NCI-H187 treated with DMSO at 0.1 percent for 48 hours (cell line): ENCODE data around the gene NFIX.

Experiments used
- DNase-seq: peaks from one replicate; lab custom pipeline; 2025; lab: John Stamatoyannopoulos, UW

Gene NFIX

DNA sequence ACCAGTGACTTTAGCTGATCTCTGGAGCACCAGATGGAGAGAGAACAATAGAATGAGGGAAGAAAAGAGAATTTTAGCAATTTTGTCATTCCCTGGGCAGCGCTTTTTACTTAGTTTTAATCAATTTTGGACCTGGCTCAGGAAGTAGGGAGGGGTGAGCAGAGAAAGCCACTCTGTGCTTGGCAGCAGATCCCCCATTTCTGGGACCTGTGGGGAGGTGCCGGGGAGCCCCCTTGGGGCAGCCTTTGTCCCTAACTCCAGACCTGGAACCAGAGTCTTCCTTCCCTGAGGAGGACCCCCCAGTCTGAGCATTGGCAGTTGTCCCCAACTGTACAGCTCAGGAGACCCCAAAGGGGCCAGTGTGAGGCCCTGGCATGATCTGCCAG lies 96.9 kb downstream of the NFIX start:
- no peak for DNase-seq

DNA sequence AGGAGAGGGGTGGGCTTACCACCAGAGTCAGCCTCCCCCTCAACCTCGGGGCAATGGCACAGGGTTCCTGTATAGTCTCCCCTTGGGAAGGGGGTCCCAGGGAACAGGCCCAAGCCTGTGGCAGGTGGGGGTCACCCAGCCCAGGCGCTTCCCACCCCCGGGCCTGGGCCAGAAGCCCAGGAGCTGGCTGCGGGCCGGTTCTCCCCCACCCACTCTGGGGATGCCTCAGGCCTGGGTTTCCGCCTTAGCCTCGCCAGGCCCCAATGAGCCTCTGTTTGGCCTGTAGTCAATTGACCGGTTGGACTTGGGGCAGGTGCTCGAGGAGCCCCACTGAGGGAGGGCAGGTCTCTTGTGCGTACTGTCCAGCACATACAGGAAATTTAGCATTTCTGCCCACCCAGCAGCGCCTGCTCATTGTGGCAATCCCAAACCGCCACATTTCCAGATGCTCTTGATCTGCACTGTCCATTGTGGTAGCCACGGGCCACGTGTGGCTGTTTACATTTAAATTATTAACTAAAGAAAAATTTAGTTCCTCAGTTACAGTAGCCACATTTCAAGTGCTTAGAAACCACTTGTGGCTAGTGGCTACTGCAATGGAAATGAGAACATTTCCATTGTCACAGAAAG lies 97.4 kb downstream of the NFIX start:
- DNase-seq, result no peak

GRCh38 chr19:13093407-13094105 lies 98.3 kb downstream of the NFIX start:
- DNase-seq, result peak; percentile 6

- DNase-seq, result no peak
These were observed 98.8 kb downstream of the NFIX start for GRCh38 chr19:13094106-13094504.

DNA sequence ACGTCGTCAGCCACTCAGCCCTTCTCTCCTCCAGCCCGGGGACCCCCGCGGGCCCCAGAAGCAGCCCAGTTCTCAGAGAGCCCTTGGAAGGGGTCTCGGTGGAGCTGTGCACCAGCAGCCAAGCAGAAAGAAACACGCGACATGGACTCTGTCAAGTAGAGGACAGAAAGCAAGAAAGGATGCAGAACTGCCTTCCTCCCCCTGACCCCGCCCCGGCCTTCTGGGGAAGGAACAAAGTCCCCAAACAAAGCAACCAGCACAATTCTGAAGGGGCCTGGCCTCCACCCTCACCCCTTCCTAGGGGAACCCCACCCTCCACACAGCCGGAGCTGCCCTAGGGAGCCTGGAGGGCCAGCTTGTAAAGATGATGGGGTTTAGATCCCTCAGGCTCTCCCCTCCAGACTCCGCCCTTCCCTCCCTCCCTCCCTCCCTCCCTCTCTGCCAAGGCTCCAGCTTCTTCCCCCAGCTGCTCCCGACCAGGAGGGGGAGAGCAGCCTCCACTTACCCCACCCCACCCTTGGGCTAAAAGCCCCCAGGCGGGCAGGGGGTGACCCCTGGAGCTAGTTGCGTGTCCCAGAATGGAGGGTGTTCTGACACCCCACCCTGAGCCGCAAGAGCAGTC lies 99.6 kb downstream of the NFIX start:
- no peak for DNase-seq

- DNase-seq, result no peak
These were observed 100.1 kb downstream of the NFIX start for GRCh38 chr19:13095393-13095784.

- DNase-seq, result no peak
These were observed 101.0 kb downstream of the NFIX start for GRCh38 chr19:13095934-13096927.

DNA sequence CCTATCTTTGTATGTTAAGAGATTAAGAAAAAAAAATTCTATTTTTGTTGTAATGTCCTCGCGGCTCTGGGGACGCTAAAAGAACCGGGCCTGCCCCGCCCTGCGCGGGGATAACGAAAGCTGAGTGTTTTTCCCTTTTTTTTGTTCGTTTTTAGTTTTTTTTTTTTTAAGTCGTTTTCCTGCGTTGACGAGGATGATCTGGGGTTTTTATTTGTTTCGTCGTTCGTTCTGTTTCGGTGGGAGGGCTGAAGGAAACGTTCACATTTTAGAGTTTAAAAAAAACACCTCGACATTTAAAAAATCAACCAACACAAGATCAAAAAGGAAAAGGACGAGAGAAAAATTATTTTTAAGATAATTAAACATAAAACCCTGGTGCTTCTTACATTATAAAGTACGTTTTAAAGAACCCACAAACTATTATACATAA lies 101.8 kb downstream of the NFIX start:
- no peak for DNase-seq

DNA sequence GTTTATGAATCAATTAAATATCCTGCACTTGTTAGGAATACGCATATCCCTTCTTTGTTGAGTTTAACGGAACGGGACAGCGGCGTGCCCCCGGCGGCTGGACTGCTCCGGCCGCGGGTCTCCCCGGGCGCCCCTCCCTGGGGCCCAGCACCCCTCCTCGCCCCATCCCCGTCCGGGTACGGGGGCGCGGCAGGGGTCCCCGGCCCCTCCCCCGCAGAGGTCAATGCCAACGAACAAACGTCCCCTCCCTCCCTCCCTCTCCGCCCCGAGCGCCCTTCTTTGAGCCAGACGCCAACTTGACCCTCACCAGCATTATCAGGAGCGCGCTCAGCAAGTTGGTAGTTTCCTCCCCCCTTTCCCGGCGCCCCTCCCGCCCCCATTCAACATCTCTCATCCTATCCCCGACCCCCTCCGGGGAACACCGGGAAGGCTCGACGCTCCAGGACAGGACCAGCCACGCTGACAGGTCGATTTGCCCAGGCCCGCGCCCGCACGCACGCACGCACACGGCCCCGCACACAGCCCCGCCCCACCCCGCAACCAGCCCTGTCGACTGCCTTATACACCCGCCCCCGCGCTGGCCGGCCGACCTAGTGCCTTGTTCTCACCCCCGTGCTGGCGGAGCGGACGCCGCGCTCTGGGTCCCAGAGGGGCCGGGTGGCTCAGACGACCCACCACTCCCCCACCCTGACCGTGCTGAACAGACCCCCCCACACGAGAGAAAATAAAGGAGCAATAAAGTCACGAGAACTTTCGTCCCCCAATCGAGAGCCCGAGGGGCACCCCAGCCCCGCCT lies 102.4 kb downstream of the NFIX start:
- DNase-seq, result no peak

DNA sequence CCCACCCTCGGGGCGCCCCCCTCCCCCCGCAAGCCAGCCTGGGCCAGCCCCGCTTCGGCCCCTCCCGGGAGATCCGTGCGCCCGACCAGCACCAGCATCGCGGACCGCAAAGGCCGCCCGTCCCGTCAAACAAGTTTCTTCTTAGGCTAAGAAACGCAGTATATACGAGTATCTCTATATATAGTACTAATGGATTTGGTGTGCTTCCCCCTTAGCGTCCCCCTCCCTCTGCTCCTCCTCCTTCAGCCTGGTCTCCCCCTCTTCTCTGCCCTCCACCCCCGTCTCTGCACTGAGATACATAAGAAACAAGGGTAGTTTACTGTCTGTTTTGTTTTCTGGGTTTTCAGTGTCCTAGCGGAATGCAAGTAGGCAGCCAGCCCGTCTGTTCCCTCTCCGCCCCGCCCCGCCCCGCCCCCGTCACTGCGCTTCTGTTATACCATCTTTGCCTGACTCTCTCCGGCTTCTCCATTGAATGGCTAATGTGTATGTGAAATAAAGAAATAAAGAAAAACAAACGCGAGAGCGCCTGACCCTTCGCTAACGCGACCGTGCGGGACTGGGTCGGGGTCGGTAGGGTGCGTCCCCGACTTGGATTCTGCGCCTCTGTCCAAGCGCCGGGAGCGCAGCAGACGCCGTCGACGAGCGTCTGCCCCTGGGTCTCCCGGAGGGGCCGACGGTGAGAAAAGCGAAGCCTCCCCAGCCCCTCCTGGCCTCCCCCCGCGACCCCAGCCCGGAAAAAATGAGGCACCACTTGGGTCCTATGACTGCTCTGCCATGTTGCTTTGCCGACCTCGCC lies 103.2 kb downstream of the NFIX start:
- DNase-seq, result no peak

GRCh38 chr19:13099073-13099999 lies 104.1 kb downstream of the NFIX start:
- DNase-seq, result no peak

- no peak for DNase-seq
These were observed 104.8 kb downstream of the NFIX start for GRCh38 chr19:13100031-13100588.

- no peak for DNase-seq
These were observed 105.7 kb downstream of the NFIX start for GRCh38 chr19:13100841-13101589.

GRCh38 chr19:13101590-13102415 lies 106.5 kb downstream of the NFIX start:
- no peak for DNase-seq

- no peak for DNase-seq
These were observed 107.1 kb downstream of the NFIX start for GRCh38 chr19:13102416-13102665.

DNA sequence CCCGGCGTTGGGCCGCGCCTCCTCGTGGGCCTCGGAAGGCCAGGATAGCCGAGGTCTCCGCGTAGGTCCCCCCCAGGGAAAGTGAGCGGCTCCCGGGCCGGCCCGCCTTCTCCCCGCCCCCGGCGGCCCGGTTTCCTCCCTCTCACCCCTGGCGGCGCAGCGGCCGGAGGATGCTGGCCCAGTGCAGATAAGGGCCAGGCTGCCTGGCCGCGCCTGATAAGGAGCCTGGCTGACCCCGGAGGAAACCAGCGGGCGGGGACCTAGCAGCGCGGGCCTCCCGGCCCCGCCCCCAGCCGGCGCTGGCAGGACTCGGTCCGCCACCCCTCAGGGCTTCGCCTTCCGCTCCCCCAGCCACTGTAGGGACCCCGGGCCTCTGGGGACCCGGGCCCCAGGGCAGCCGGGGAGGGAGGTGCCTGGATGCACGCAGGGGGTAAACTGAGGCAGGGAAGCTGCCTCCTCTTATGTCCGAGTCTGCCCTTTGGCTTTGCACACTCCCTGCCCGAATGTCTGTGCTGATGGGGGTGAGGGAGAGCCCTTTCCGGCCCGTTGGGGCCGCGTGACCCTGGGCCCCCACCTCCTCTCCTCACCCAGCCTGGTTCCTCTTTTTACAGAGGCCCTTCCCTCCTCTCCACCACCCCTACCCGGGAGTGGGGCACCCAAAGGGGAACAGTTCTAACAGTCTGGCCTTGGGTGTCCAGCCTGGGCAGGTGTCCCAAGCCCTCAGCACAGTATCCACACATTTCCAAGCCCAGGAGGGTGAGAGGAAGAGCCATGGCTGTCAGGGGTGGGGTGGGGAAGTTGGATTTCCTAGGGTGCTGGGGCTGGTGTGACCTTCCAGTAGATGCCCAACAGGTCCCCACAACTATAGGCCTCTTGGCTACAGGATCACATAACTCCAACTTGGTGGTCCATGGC lies 107.6 kb downstream of the NFIX start, which contains the start of gene LYL1:
LYL1 (minus strand) TSS at position 193 of the 915 bp plus-strand sequence. CDS start 1,687 bp downstream, outside the sequence.
- no peak for DNase-seq
